H9 (cell line): Measurements from ENCODE around the gene LIF. TPM values are rescaled to one million over a fixed set of nuclear protein-coding genes. Genes with fewer than 3 reads are reported as not detected.

ENCODE experiments used
- DNase-seq: peaks from one replicate; pipeline ENCODE4 v3.0.0-alpha.2; 2017
- H2AFZ ChIP-seq: one replicate; pipeline ENCODE4 v1.6.1; 2013; ENCODE audit warnings: mild to moderate bottlenecking, low read length, control low read depth, moderate library complexity
- H2AK5ac ChIP-seq: 2 replicates; pipeline ENCODE4 v1.6.1; 2013; ENCODE audit warnings: low read length, control low read depth, mixed read lengths; ENCODE audit not compliant: insufficient read length
- H2BK120ac ChIP-seq: one replicate; pipeline ENCODE4 v1.6.1; 2013; ENCODE audit warnings: low read depth, mild to moderate bottlenecking, low read length, control low read depth, inconsistent platforms; ENCODE audit not compliant: poor library complexity, severe bottlenecking
- H2BK12ac ChIP-seq: 2 replicates; pipeline ENCODE4 v1.6.1; 2013; ENCODE audit warnings: low read length, control low read depth, mixed read lengths, low read depth; ENCODE audit not compliant: insufficient read length
- H2BK15ac ChIP-seq: 2 replicates; pipeline ENCODE4 v1.6.1; 2013; ENCODE audit warnings: low read depth, low read length, control low read depth
- H2BK20ac ChIP-seq: one replicate; pipeline ENCODE4 v1.6.1; 2013; ENCODE audit warnings: low read depth, mild to moderate bottlenecking, low read length, control low read depth, inconsistent platforms; ENCODE audit not compliant: poor library complexity, severe bottlenecking
- H2BK5ac ChIP-seq: 2 replicates; pipeline ENCODE4 v1.6.1; 2013; ENCODE audit warnings: low read length, control low read depth, mixed read lengths; ENCODE audit not compliant: insufficient read length
- H3K14ac ChIP-seq: 2 replicates; pipeline ENCODE4 v1.6.1; 2013; ENCODE audit warnings: low read length, control low read depth; ENCODE audit not compliant: insufficient read depth
- H3K18ac ChIP-seq: 2 replicates; pipeline ENCODE4 v1.6.1; 2013; ENCODE audit warnings: low read depth, mild to moderate bottlenecking, mixed read lengths, low read length, control low read depth; ENCODE audit not compliant: insufficient read length
- H3K23ac ChIP-seq: 2 replicates; pipeline ENCODE4 v1.6.1; 2013; ENCODE audit warnings: low read length, control low read depth, mixed read lengths, low read depth; ENCODE audit not compliant: insufficient read length
- H3K23me2 ChIP-seq: 2 replicates; pipeline ENCODE4 v1.6.1; 2013; ENCODE audit warnings: low read depth, mild to moderate bottlenecking, mixed read lengths, low read length, control low read depth; ENCODE audit not compliant: insufficient read length, poor library complexity, severe bottlenecking
- H3K27ac ChIP-seq: 2 replicates; pipeline ENCODE4 v1.5.1; 2013; ENCODE audit warnings: low read length, control low read depth, mixed read lengths, low read depth; ENCODE audit not compliant: insufficient read length
- H3K27me3 ChIP-seq: 2 replicates; pipeline ENCODE4 v1.6.1; 2013; ENCODE audit warnings: low read length, control low read depth, inconsistent platforms; ENCODE audit not compliant: insufficient read depth
- H3K4ac ChIP-seq: 2 replicates; pipeline ENCODE4 v1.6.1; 2013; ENCODE audit warnings: low read depth, mild to moderate bottlenecking, control low read depth, inconsistent platforms, low read length, moderate library complexity
- H3K4me1 ChIP-seq: 2 replicates; pipeline ENCODE4 v1.6.1; 2013; ENCODE audit warnings: low read length, control low read depth, inconsistent platforms; ENCODE audit not compliant: insufficient read depth
- H3K4me2 ChIP-seq: 2 replicates; pipeline ENCODE4 v1.6.1; 2013; ENCODE audit warnings: low read length, control low read depth, mixed read lengths; ENCODE audit not compliant: insufficient read length, insufficient read depth
- H3K56ac ChIP-seq: 2 replicates; pipeline ENCODE4 v1.6.1; 2013; ENCODE audit warnings: low read depth, mild to moderate bottlenecking, mixed read lengths, low read length, control low read depth; ENCODE audit not compliant: insufficient read length
- H3K79me1 ChIP-seq: 2 replicates; pipeline ENCODE4 v1.6.1; 2013; ENCODE audit warnings: low read depth, mild to moderate bottlenecking, moderate library complexity, low read length, control low read depth, inconsistent platforms; ENCODE audit not compliant: insufficient read depth, poor library complexity, severe bottlenecking
- H3K79me2 ChIP-seq: 2 replicates; pipeline ENCODE4 v1.6.1; 2013; ENCODE audit warnings: low read length, control low read depth, inconsistent platforms; ENCODE audit not compliant: insufficient read depth
- H3K9ac ChIP-seq: 2 replicates; pipeline ENCODE4 v1.6.1; 2013; ENCODE audit warnings: low read length, control low read depth, mixed read lengths; ENCODE audit not compliant: insufficient read length; ENCODE audit errors: extremely low read depth
- H3K9me3 ChIP-seq: one replicate; pipeline ENCODE4 v1.6.1; 2013; ENCODE audit warnings: low read depth, low read length, inconsistent platforms; ENCODE audit not compliant: control insufficient read depth
- H3T11ph ChIP-seq: one replicate; pipeline ENCODE4 v1.6.1; 2013; ENCODE audit warnings: mild to moderate bottlenecking, low read length, control low read depth, inconsistent platforms
- H4K20me1 ChIP-seq: one replicate; pipeline ENCODE4 v1.6.1; 2013; ENCODE audit not compliant: control insufficient read depth, insufficient read length, insufficient read depth
- H4K5ac ChIP-seq: 2 replicates; pipeline ENCODE4 v1.6.1; 2013; ENCODE audit warnings: low read depth, mild to moderate bottlenecking, mixed read lengths, low read length, control low read depth; ENCODE audit not compliant: insufficient read length
- H4K8ac ChIP-seq: replicated peaks from 2 replicates; pipeline ENCODE4 v1.6.1; 2013; ENCODE audit warnings: low read length, control low read depth, mixed read lengths, low read depth; ENCODE audit not compliant: insufficient read length
- H4K91ac ChIP-seq: 2 replicates; pipeline ENCODE4 v1.6.1; 2013; ENCODE audit warnings: low read depth, mild to moderate bottlenecking, moderate library complexity, mixed read lengths, low read length, control low read depth; ENCODE audit not compliant: insufficient read length
- H3K27ac Mint-ChIP-seq, 3 experiments: 2 replicates in 2 of 3; 3 replicates in 1 of 3; pipeline ENCODE4 v1.8.0; 2020 to 2021; ENCODE audit warnings: mixed read lengths in 3 of 3, mild to moderate bottlenecking in 1 of 3, moderate library complexity in 1 of 3
- H3K27me3 Mint-ChIP-seq: 2 replicates; pipeline ENCODE4 v1.8.0; 2021; ENCODE audit warnings: low read depth, mild to moderate bottlenecking, moderate library complexity, mixed read lengths
- H3K36me3 Mint-ChIP-seq, 3 experiments: 2 replicates in 2 of 3; 3 replicates in 1 of 3; pipeline ENCODE4 v1.8.0; 2020 to 2021; ENCODE audit warnings: low read depth in 3 of 3, mixed read lengths in 3 of 3; ENCODE audit not compliant: insufficient read depth in 1 of 3
- H3K4me1 Mint-ChIP-seq, 2 experiments: 2 replicates each; pipeline ENCODE4 v1.8.0; 2020; ENCODE audit warnings: mixed read lengths in 2 of 2
- H3K4me3 Mint-ChIP-seq, 2 experiments: 2 replicates in 1 of 2; 3 replicates in 1 of 2; pipeline ENCODE4 v1.8.0; 2020 to 2021; ENCODE audit warnings: mild to moderate bottlenecking in 2 of 2, mixed read lengths in 2 of 2, moderate library complexity in 1 of 2
- H3K9me3 Mint-ChIP-seq, 2 experiments: 2 replicates in 1 of 2; 3 replicates in 1 of 2; pipeline ENCODE4 v1.8.0; 2020; ENCODE audit warnings: mild to moderate bottlenecking in 2 of 2, mixed read lengths in 2 of 2, moderate library complexity in 1 of 2
- CTCF ChIP-seq: fragments of 200-600 bp; sonication (generic); conservative IDR thresholded peaks from 3 replicates; pipeline ENCODE4 v1.8.0; 2021; ENCODE audit warnings: antibody characterized with exemption, mild to moderate bottlenecking
- WGBS: extraction: QIAGEN DNeasy Blood & Tissue Kit; methylation state at CpG from one replicate; pipeline ENCODE4 v1.1.7; 2013; ENCODE audit warnings: missing lambda C conversion rate, low lambda C conversion rate, mixed read lengths; ENCODE audit not compliant: insufficient read length; ENCODE audit errors: extremely low coverage; 5-methylcytosine and 5-hydroxymethylcytosine counted together
- total RNA-seq: library from RNA; stranded (reverse); gene quantifications from 2 replicates; pipeline ENCODE4 v1.2.1, GENCODE V29; 2021

LIF gene
- total RNA-seq, 1 experiment from 2014 or later, result 6.1 TPM

- Histone ChIP-seq H2BK120ac (no peak overlapping the region), H3K4ac (no peak overlapping the region), H3K4me2 (no peak overlapping the region), H3K18ac (no peak overlapping the region), H4K91ac (no peak overlapping the region), H3K27ac (no peak overlapping the region), H3T11ph (no peak overlapping the region), H2AK5ac (no peak overlapping the region), H2BK15ac (no peak overlapping the region), H4K20me1 (no peaks in the 10 kb centered on the region), H3K79me1 (no peaks in the 10 kb centered on the region), H4K8ac (no peak overlapping the region), H3K27me3 (no peaks in the 10 kb centered on the region; the same call in 1 of the 2 replicates), H3K9ac (no peak overlapping the region), H3K4me1 (no peaks in the 10 kb centered on the region), H2BK5ac (no peak overlapping the region), H3K9me3 (no peaks in the 10 kb centered on the region), H3K56ac (no peak overlapping the region), H3K23me2 (no peaks in the 10 kb centered on the region), H3K14ac (no peak overlapping the region), H2AFZ (no peak overlapping the region), H3K23ac (no peak overlapping the region), H2BK20ac (no peak overlapping the region), H4K5ac (no peak overlapping the region), H2BK12ac (no peak overlapping the region), H3K79me2 (no peaks in the 10 kb centered on the region)
- Mint-ChIP-seq H3K27ac (no peak overlapping the region; a peak in 1 of 7 replicates), H3K36me3 (no peaks in the 10 kb centered on the region), H3K27me3 (peaks cover 15% of the 10 kb centered on the region), H3K9me3 (no peaks in the 10 kb centered on the region; a peak in 1 of 5 replicates), H3K4me1 (peaks cover 30 to 31% of the 10 kb centered on the region in 2 experiments), H3K4me3 (no peak overlapping the region)
- no peak for TF ChIP-seq CTCF
- DNase-seq, result peak; percentile 55
- WGBS, result no CpG with 5 or more reads among the region's 16 CpGs
Measured at GRCh38 chr22:30206944-30207343, 39.6 kb downstream of the LIF start.
